Hepatocyte (in vitro differentiated cells): ENCODE data around the gene HINT2. TPM values are rescaled to one million over a fixed set of nuclear protein-coding genes. Genes with fewer than 3 reads are reported as not detected.

Source experiments
- DNase-seq: peaks from one replicate; pipeline ENCODE4 v3.0.0-alpha.2; 2016; ENCODE audit warnings: low spot score
- H2AFZ ChIP-seq: fragments of 200-600 bp; sonication (generic); 2 replicates; pipeline ENCODE4 v1.6.0; 2016; ENCODE audit warnings: antibody characterized with exemption, mild to moderate bottlenecking
- H3K27ac ChIP-seq: fragments of 200-600 bp; sonication (generic); 2 replicates; pipeline ENCODE4 v1.5.1; 2016; ENCODE audit warnings: mild to moderate bottlenecking
- H3K27me3 ChIP-seq: fragments of 200-600 bp; sonication (generic); 2 replicates; pipeline ENCODE4 v1.6.1; 2016
- H3K36me3 ChIP-seq: fragments of 200-600 bp; sonication (generic); replicated peaks from 2 replicates; pipeline ENCODE4 v1.5.1; 2016; ENCODE audit warnings: low read depth; ENCODE audit not compliant: insufficient read depth
- H3K4me1 ChIP-seq: fragments of 200-600 bp; sonication (generic); 2 replicates; pipeline ENCODE4 v1.5.1; 2016; ENCODE audit warnings: mild to moderate bottlenecking, moderate library complexity; ENCODE audit not compliant: insufficient read depth
- H3K4me2 ChIP-seq: fragments of 200-600 bp; sonication (generic); 2 replicates; pipeline ENCODE4 v1.6.0; 2016
- H3K4me3 ChIP-seq: fragments of 200-600 bp; sonication (generic); 2 replicates; pipeline ENCODE4 v1.5.1; 2016; ENCODE audit warnings: mild to moderate bottlenecking
- H3K79me2 ChIP-seq: fragments of 200-600 bp; sonication (generic); 2 replicates; pipeline ENCODE4 v1.6.0; 2017; ENCODE audit warnings: mild to moderate bottlenecking
- H3K9me2 ChIP-seq: fragments of 200-600 bp; sonication (generic); replicated peaks from 2 replicates; pipeline ENCODE4 v1.6.0; 2017; ENCODE audit warnings: mild to moderate bottlenecking; ENCODE audit not compliant: insufficient read depth
- H3K9me3 ChIP-seq: fragments of 200-600 bp; sonication (generic); 2 replicates; pipeline ENCODE4 v1.5.1; 2016; ENCODE audit warnings: low read depth, mild to moderate bottlenecking
- H4K20me1 ChIP-seq: fragments of 200-600 bp; sonication (generic); 2 replicates; pipeline ENCODE4 v1.6.0; 2016; ENCODE audit warnings: mild to moderate bottlenecking; ENCODE audit not compliant: insufficient read depth, poor library complexity, severe bottlenecking
- CTCF ChIP-seq: fragments of 200-600 bp; sonication (generic); IDR thresholded peaks from 2 replicates; pipeline ENCODE4 v1.5.1; 2016; ENCODE audit warnings: antibody characterized with exemption, mild to moderate bottlenecking; ENCODE audit not compliant: poor library complexity
- EZH2 ChIP-seq: fragments of 200-600 bp; sonication (generic); IDR thresholded peaks from 2 replicates; pipeline ENCODE4 v1.6.1; 2016; ENCODE audit warnings: antibody characterized with exemption, mild to moderate bottlenecking, borderline replicate concordance
- EZH2phosphoT487 ChIP-seq: fragments of 200-600 bp; sonication (generic); IDR thresholded peaks from one replicate; pipeline ENCODE4 v1.6.1; 2018; ENCODE audit warnings: antibody characterized with exemption, mild to moderate bottlenecking, low read depth, moderate library complexity; ENCODE audit not compliant: unreplicated experiment, severe bottlenecking
- WGBS: methylation state at CpG from one replicate; pipeline ENCODE4 v1.1.6; 2016; ENCODE audit warnings: low lambda C conversion rate; ENCODE audit errors: missing lambda C conversion rate; 5-methylcytosine and 5-hydroxymethylcytosine counted together
- polyA plus RNA-seq: library from polyadenylated mRNA; unstranded; fragments of >200 nt; fragmentation: Nextera tagmentation; extraction: Ambion mirVana; gene quantifications from 2 replicates; pipeline ENCODE4 v1.2.1, GENCODE V29; 2016
- total RNA-seq: library from RNA; depleted of rRNA; stranded (reverse); fragments of >200 nt; gene quantifications from 2 replicates; pipeline ENCODE4 v1.2.3, GENCODE V29; 2014

HINT2 gene
- total and polyA plus RNA-seq, 2 experiments from 2014 or later, result 45.7 to 87.3 TPM

GRCh38 chr9:35829764-35830096 lies 14.9 kb upstream of the HINT2 start:
- no peaks in the 10 kb centered on the region for H3K9me2 ChIP-seq

GRCh38 chr9:35829084-35829763 lies 14.4 kb upstream of the HINT2 start, which contains the start of gene TMEM8B:
TSS of gene TMEM8B (plus strand) at chr9:35829228. CDS start at chr9:35829448, 220 bp downstream.
- Histone ChIP-seq H3K9me3 (no peaks in the 10 kb centered on the region), H3K79me2 (peaks cover 24% of the 10 kb centered on the region), H3K9me2 (no peaks in the 10 kb centered on the region), H3K4me1 (peaks cover 39% of the 10 kb centered on the region), H3K27me3 (no peaks in the 10 kb centered on the region), H3K4me2 (peak within 1 kb of the TSS; percentile 94), H3K27ac (peak within 1 kb of the TSS; percentile 94), H3K4me3 (peak within 1 kb of the TSS; percentile 46), H3K36me3 (no peaks in the 10 kb centered on the region), H2AFZ (peak within 1 kb of the TSS; percentile 96), H4K20me1 (no peaks in the 10 kb centered on the region)
- peak; percentile 98 for DNase-seq
- 0% methylated on average over 6 of the region's 53 CpGs for whole genome bisulfite sequencing
- TF ChIP-seq CTCF (no peak), EZH2phosphoT487 (no peak), EZH2 (no peak)

More at GRCh38 chr9:35829764-35830096, 14.9 kb upstream of the HINT2 start:
- DNase-seq, result no peak
- Histone ChIP-seq H3K36me3 (no peaks in the 10 kb centered on the region), H3K27ac (peak overlapping the region; percentile 94), H3K4me2 (peak overlapping the region; percentile 94), H3K4me1 (peaks cover 44% of the 10 kb centered on the region), H4K20me1 (no peaks in the 10 kb centered on the region), H3K79me2 (peaks cover 27% of the 10 kb centered on the region), H3K9me3 (no peaks in the 10 kb centered on the region), H3K27me3 (no peaks in the 10 kb centered on the region), H3K4me3 (peak overlapping the region; percentile 46), H2AFZ (peak overlapping the region; percentile 96)
- 45% methylated on average over 2 of the region's 2 CpGs for WGBS
- TF ChIP-seq EZH2 (no peak), CTCF (no peak), EZH2phosphoT487 (no peak)

- H3K4me2 ChIP-seq, result peak within 1 kb of the TSS; percentile 94
- H3K9me3 ChIP-seq, result no peaks in the 10 kb centered on the region
- peak; percentile 39 for DNase-seq
- peak within 1 kb of the TSS; percentile 94 for H3K27ac ChIP-seq
- no peak for TF ChIP-seq EZH2
- TF ChIP-seq CTCF, result no peak
- TF ChIP-seq EZH2phosphoT487, result no peak
- no peaks in the 10 kb centered on the region for H3K36me3 ChIP-seq
- peaks cover 34% of the 10 kb centered on the region for H3K4me1 ChIP-seq
- H3K27me3 ChIP-seq, result no peaks in the 10 kb centered on the region
- 6% methylated on average over 21 of the region's 21 CpGs for WGBS
- H2AFZ ChIP-seq, result peak within 1 kb of the TSS; percentile 96
- H3K9me2 ChIP-seq, result no peaks in the 10 kb centered on the region
- H3K79me2 ChIP-seq, result peaks cover 24% of the 10 kb centered on the region
- no peaks in the 10 kb centered on the region for H4K20me1 ChIP-seq
- H3K4me3 ChIP-seq, result peak within 1 kb of the TSS; percentile 46
These were observed 13.9 kb upstream of the HINT2 start, which contains the start of gene FAM221B for GRCh38 chr9:35828716-35829083. TSS of gene FAM221B (minus strand) at chr9:35828732. CDS start at chr9:35826161, 2,571 bp downstream.
